Pulmonary artery endothelial cell (primary cell): ENCODE measurements around the gene PLAC9. TPM values are rescaled to one million over a fixed set of nuclear protein-coding genes. Genes with fewer than 3 reads are reported as not detected.

Source experiments
- DNase-seq: peaks from one replicate; pipeline ENCODE4 v3.0.0-alpha.2; 2011; ENCODE audit warnings: low read depth, low spot score
- total RNA-seq: library from RNA; depleted of rRNA; stranded (reverse); fragments of >200 nt; gene quantifications from 2 replicates; pipeline ENCODE4 v1.2.3, GENCODE V29; 2014

The PLAC9 gene
- total RNA-seq, 1 donor from 2014 or later, result 8.2 TPM

- DNase-seq, result no peak
Observed at GRCh38 chr10:80182986-80183385, 50.5 kb downstream of the PLAC9 start.

- no peak for DNase-seq
Observed at GRCh38 chr10:80183436-80183835, 50.9 kb downstream of the PLAC9 start.

DNA sequence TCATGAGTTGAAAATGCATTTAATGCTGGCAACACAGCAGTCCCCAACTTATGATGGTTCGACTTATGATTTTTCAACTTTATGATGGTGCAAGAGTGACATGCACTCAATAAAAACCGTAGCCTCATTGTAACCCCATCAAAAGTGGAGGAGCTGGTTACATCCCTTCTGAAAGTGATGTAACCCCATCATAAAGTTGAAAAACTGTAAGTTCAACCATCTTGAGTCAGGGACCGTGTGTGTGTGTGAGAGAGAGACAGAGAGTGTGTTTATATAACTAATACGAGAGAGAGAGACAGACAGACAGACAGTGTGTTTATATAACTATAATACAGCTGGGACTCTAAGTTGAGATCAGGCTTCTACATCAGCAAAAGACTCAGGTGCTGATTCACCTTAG lies 51.8 kb downstream of the PLAC9 start:
- no peak for DNase-seq

GRCh38 chr10:80185578-80186299 lies 53.2 kb downstream of the PLAC9 start:
- no peak for DNase-seq

DNA sequence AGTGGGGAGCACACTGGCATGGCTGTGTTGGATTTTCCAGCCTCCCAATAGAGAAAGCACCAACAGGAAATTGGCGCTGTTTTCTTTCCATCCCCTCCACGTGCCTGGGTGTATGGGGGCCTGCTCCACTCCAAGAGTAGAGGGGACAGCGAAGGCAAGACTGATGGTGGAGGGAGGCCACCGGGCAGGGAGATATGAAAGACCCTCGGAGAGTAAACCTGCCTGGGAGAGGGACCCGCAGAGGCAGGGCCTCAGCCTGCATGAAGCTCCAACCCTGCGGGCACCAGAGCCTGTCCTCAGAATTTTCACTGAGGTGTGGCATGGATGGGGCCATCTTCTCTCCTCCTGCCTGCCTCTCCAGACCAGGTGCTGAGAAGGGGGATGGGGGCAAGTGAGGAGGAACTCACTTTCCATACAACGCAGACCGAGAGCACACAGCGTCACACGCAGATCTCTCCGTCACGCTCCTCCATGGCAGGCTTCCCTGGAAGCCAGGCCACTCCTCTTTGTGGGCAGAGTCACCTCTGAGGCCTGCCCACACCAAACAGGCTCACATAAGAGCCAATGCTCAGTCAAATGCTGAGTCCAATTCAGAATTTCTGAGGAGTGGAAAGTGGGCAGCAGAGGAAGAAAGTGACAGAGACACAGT lies 54.0 kb downstream of the PLAC9 start:
- no peak for DNase-seq

DNA sequence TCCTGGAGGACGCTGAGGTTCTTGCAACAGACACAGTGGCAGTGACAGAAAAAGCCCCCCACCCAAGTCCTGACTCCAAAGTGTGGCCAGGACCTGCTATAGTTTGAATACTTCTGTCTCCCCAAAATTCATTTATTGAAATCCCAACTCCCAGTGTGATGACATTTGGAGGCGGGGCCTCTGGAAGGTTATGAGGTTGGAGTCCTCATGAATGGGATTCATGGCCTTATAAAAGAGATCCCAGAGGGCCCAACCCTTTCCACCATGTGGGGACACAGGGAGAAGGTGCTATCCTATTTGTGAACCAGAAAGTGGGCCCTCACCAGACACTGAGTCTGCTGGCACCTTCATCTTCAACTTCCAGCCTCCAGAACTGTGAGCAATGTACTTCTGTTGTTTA lies 54.5 kb downstream of the PLAC9 start:
- DNase-seq, result no peak

DNA sequence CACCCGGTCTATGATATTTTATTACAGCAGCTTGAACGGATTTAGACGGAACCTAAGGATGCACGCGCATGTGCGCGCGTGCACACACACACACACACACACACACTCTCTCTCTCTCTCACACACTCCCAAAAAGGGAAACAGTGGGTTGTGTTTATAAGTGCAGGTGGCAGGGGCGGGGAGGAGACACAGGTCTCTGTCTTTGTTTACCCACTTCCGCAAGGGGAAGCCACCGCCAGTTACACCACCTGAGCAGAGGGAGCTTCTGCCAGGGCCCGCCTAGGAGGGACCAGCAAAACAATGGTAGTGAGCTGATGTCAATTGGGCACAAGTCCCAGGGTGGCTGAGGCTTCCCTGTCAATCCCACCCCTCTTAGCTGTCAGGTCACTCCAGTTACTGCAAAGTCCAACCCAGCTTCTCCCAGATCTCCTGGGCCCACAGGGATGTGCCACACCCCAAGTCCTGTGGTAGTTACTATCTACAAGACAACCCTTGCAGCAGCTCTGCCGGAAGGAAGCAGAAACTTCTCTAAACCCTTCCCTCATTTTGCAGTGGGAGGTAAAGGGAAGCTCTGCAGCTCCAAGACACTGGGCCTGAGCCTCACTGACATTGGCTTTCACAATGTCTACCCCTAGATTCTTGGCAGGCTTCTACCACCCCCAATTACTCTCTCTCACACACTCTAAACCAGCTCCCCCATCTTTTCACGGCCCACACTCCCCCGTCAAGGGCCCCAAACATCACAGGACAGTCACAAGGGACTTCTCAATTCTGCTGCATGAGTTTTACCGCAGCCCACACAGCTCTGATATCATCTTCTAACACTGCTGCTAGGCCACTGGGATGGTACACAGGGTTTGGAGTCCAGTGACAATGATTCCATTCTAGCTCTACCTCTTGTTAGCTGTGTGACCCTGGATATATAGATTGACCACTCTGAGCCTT lies 55.2 kb downstream of the PLAC9 start:
- no peak for DNase-seq

DNA sequence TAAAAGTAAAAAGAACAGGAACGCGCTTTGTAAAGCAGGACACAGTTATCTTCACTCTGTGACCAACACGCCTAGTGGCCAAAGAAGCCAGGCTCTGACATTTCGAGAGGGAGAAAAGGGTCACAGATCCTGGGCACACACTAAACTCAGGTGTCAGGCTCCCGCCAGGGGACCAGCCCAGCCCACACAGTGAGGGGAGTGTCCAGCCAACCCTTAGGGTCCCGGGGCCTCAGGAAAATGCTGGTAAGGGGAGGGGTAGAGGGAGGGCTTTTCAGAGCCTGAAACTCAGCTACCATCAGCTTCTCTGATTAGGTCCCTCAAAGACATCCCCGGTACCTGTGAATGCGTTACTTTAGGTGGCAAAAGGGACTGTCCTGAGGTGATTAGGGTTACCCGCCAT lies 56.2 kb downstream of the PLAC9 start:
- no peak for DNase-seq

GRCh38 chr10:80191589-80192270 lies 59.2 kb downstream of the PLAC9 start:
- DNase-seq, result no peak

- no peak for DNase-seq
Observed at GRCh38 chr10:80192553-80192952, 60.0 kb downstream of the PLAC9 start.

- DNase-seq, result no peak
Observed at GRCh38 chr10:80194373-80195045, 62.0 kb downstream of the PLAC9 start.

Other genes starting within 250 kb of the PLAC9 start
- gene SFTPD, start 183.6 kb upstream of the PLAC9 start, total RNA-seq, result not detected in 2 replicates
- gene TMEM254, start 54.1 kb upstream of the PLAC9 start, total RNA-seq, result 4.1 and 5.1 TPM in 2 replicates
- gene ANXA11, start 72.8 kb downstream of the PLAC9 start, total RNA-seq, result 35.8 and 41.9 TPM in 2 replicates
- gene MAT1A, start 156.9 kb downstream of the PLAC9 start, total RNA-seq, result not detected in 2 replicates
- not detected in 2 replicates for gene DYDC1, start 224.0 kb downstream of the PLAC9 start, total RNA-seq
- not detected in 2 replicates for gene DYDC2, start 224.1 kb downstream of the PLAC9 start, total RNA-seq